ENCODE measurements around the gene TMUB1. TPM values are rescaled to one million over a fixed set of nuclear protein-coding genes. Genes with fewer than 3 reads are reported as not detected.

TMUB1 gene
- total RNA-seq, 1 experiment from 2014 or later = 68.1 TPM

DNA sequence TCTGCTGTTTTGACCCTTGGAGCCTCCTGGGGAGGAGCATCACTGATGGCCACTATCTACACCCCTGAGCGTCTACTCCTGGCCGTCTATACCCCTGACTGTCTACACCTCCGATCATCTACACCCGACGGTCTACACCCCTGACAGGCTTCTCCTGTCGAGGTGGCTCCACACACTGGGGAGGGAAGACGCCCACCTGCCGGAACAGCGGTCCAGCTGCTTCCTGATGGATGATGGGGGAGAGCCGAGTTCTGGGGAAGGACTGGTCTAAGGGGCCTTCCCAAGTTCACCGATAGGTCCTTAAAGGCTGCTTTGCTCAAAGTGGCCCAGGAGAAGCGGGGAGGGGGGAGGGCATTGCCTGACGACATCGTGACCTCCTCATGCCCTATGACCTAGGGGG lies 44.9 kb upstream of the TMUB1 start:
- H3K27me3 ChIP-seq (replicated peaks; ENCODE audit: control insufficient read depth, insufficient read depth, low read length) = no peaks in the 10 kb centered on the region
- H3K36me3 Mint-ChIP-seq (ENCODE audit: insufficient read depth, unreplicated experiment) = peaks cover 51% of the 10 kb centered on the region
- TF ChIP-seq, protein P1, sequence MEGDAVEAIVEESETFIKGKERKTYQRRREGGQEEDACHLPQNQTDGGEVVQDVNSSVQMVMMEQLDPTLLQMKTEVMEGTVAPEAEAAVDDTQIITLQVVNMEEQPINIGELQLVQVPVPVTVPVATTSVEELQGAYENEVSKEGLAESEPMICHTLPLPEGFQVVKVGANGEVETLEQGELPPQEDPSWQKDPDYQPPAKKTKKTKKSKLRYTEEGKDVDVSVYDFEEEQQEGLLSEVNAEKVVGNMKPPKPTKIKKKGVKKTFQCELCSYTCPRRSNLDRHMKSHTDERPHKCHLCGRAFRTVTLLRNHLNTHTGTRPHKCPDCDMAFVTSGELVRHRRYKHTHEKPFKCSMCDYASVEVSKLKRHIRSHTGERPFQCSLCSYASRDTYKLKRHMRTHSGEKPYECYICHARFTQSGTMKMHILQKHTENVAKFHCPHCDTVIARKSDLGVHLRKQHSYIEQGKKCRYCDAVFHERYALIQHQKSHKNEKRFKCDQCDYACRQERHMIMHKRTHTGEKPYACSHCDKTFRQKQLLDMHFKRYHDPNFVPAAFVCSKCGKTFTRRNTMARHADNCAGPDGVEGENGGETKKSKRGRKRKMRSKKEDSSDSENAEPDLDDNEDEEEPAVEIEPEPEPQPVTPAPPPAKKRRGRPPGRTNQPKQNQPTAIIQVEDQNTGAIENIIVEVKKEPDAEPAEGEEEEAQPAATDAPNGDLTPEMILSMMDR (IDR thresholded peaks at IDR 0.05; ENCODE audit: insufficient read depth in 1 of 2, low read depth in 1 of 2, low read length in 1 of 2, severe bottlenecking in 1 of 2, unreplicated experiment in 1 of 2) = no peak
- intact Hi-C loops (cut with micrococcal nuclease; ENCODE audit: unreplicated experiment) = no loop called here
- H3K27me3 Mint-ChIP-seq (ENCODE audit: insufficient read depth, unreplicated experiment) = no peaks in the 10 kb centered on the region
- H3K4me1 Mint-ChIP-seq (ENCODE audit: low read depth, unreplicated experiment) = no peaks in the 10 kb centered on the region
- H3K4me3 ChIP-seq (ENCODE audit: low read depth, low read length) = no peak overlapping the region
- H3K36me3 ChIP-seq (ENCODE audit: control insufficient read depth, insufficient read depth, low read length) = peaks cover 6% of the 10 kb centered on the region
- no peak overlapping the region for H3K27ac Mint-ChIP-seq (ENCODE audit: unreplicated experiment)
- ChIA-PET CTCF (no interaction called here), POLR2A (no interaction called here)
- no peaks in the 10 kb centered on the region for H3K9me3 Mint-ChIP-seq (ENCODE audit: unreplicated experiment)
- H3K9me3 ChIP-seq = no peaks in the 10 kb centered on the region
- no peak overlapping the region for H3K4me3 Mint-ChIP-seq (ENCODE audit: unreplicated experiment)
- DNase-seq = no peak
- H3K4me1 ChIP-seq = no peaks in the 10 kb centered on the region
- no TSS peak for BruUV-seq (replicated peaks)

DNA sequence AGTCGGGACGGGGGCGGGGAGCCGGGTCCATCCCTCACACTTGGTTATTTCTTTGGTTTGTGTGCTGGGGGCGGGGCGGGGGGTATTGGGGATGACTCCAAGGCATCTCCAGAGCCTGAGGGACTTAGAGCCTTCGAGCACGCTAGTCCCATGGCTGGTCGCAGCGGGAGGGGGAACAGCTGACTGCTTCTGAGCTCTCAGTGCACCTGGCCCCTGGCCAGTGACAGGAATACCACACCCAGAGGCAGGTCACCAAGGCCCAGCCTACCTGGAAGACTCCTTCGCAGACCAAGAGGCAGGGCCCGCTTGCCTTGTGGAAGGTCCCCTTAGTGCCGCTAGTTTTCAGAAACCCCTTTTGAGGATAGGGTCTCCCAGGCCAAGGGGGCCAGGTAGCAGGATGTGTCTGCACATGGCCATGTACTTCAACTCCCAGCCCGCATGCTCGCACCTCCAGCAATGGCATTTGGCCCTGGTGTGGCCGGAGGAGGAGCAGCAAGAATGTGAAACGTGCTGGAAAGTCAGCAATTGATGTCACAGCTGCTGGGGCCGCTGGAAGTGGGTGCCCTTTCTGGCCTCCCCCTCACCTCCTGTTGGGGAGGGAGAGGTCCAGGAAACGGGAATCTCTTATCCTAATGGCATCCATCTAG lies 43.3 kb upstream of the TMUB1 start:
- intact Hi-C loops (cut with micrococcal nuclease; ENCODE audit: unreplicated experiment) = no loop called here
- Mint-ChIP-seq H3K27me3 (ENCODE audit: insufficient read depth, unreplicated experiment) (no peaks in the 10 kb centered on the region), H3K4me1 (ENCODE audit: low read depth, unreplicated experiment) (no peaks in the 10 kb centered on the region), H3K4me3 (ENCODE audit: unreplicated experiment) (no peak overlapping the region), H3K27ac (ENCODE audit: unreplicated experiment) (no peak overlapping the region), H3K9me3 (ENCODE audit: unreplicated experiment) (no peaks in the 10 kb centered on the region), H3K36me3 (ENCODE audit: insufficient read depth, unreplicated experiment) (peaks cover 50% of the 10 kb centered on the region)
- Histone ChIP-seq H3K36me3 (ENCODE audit: control insufficient read depth, insufficient read depth, low read length) (peaks cover 6% of the 10 kb centered on the region), H3K4me3 (ENCODE audit: low read depth, low read length) (no peak overlapping the region), H3K4me1 (no peaks in the 10 kb centered on the region), H3K27me3 (replicated peaks; ENCODE audit: control insufficient read depth, insufficient read depth, low read length) (no peaks in the 10 kb centered on the region), H3K9me3 (no peaks in the 10 kb centered on the region)
- DNase-seq = no peak
- POLR2A ChIA-PET = no interaction called here
- TF ChIP-seq, protein P1 (IDR thresholded peaks at IDR 0.05; ENCODE audit: insufficient read depth in 1 of 2, low read depth in 1 of 2, low read length in 1 of 2, severe bottlenecking in 1 of 2, unreplicated experiment in 1 of 2) = no peak
- BruUV-seq (replicated peaks) = no TSS peak
- CTCF ChIA-PET = interaction anchor here (0.6 kb wide), 1 partner anchor 1686 kb away, joined by 11 read pairs; no protein-coding TSS in a partner anchor

DNA sequence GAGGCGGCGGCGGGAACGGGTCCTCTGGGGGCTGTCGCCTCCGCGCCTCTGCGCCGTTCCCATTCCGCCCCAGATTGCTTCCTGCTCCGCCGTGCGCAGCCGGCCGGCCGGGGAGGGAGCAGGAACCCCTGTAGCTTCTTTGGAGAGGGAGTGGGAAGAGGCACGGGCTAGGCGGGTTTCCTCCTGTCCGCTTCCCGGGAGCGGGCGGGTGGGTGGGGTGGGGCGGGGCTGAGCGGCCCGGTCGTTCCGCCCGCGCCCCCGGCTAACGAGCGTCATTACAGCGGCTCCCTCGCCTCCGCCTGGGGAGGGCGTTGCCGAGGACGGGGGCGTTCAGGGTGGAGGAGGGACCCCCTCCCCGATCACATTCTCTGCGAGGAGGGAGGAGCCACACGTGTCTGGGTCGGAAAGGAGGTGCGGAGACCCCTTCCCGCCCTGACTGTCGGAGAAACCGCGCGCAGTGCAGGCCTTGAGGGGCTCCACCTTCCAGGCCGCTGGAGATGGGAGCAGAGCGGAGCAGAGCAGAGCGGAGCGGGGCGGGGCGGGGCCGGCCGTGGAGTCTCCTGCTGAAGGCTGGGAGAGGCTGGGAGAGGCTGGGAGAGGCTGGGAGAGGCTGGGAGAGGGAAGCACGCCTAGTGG lies 42.7 kb upstream of the TMUB1 start:
- ChIA-PET CTCF (interaction anchor here (0.5 to 0.6 kb wide), 2 partner anchors 44 to 1686 kb away, joined by 3 to 11 read pairs; no protein-coding TSS in a partner anchor), POLR2A (no interaction called here)
- Mint-ChIP-seq H3K36me3 (ENCODE audit: insufficient read depth, unreplicated experiment) (peaks cover 50% of the 10 kb centered on the region), H3K4me1 (ENCODE audit: low read depth, unreplicated experiment) (no peaks in the 10 kb centered on the region), H3K27me3 (ENCODE audit: insufficient read depth, unreplicated experiment) (no peaks in the 10 kb centered on the region), H3K9me3 (ENCODE audit: unreplicated experiment) (no peaks in the 10 kb centered on the region), H3K4me3 (ENCODE audit: unreplicated experiment) (no peak overlapping the region), H3K27ac (ENCODE audit: unreplicated experiment) (no peak overlapping the region)
- TF ChIP-seq, protein P1 (IDR thresholded peaks at IDR 0.05; ENCODE audit: insufficient read depth in 1 of 2, low read depth in 1 of 2, low read length in 1 of 2, severe bottlenecking in 1 of 2, unreplicated experiment in 1 of 2) = no peak
- Histone ChIP-seq H3K4me3 (ENCODE audit: low read depth, low read length) (no peak overlapping the region), H3K27me3 (replicated peaks; ENCODE audit: control insufficient read depth, insufficient read depth, low read length) (no peaks in the 10 kb centered on the region), H3K36me3 (ENCODE audit: control insufficient read depth, insufficient read depth, low read length) (peaks cover 6% of the 10 kb centered on the region), H3K9me3 (no peaks in the 10 kb centered on the region), H3K4me1 (no peaks in the 10 kb centered on the region)
- intact Hi-C loops (cut with micrococcal nuclease; ENCODE audit: unreplicated experiment) = no loop called here
- no peak for DNase-seq
- BruUV-seq (replicated peaks) = no TSS peak
